ENCODE results near the gene CGB3.
"Not testable (repeated sequence)": the region's sequence is repeated elsewhere in the genome, so short reads cannot be mapped to it uniquely, and the experiment has no call there.

CGB3 gene

GRCh38 chr19:49024233-49024632, at the start of gene CGB3:
TSS of gene CGB3 (minus strand) at chr19:49024333. CDS start at chr19:49023971, 362 bp downstream.
- not testable (repeated sequence) for DNase-seq

- no peak for DNase-seq
Measured at GRCh38 chr19:49071860-49072547, 47.9 kb upstream of the CGB3 start.

GRCh38 chr19:49070416-49070815, 46.3 kb upstream of the CGB3 start:
- no peak for DNase-seq

- no peak for DNase-seq
Measured at GRCh38 chr19:49069026-49069425, 44.9 kb upstream of the CGB3 start.

GRCh38 chr19:49067554-49067953, 43.4 kb upstream of the CGB3 start:
- no peak for DNase-seq

GRCh38 chr19:49065905-49066512, 41.9 kb upstream of the CGB3 start:
- DNase-seq: no peak

- DNase-seq: no peak
Measured at GRCh38 chr19:49064768-49065611, 40.9 kb upstream of the CGB3 start, which contains the start of gene NTF4. TSS of gene NTF4 (minus strand) at chr19:49064818. CDS start at chr19:49061997, 2,821 bp downstream.

- no peak for DNase-seq
Measured at GRCh38 chr19:49064029-49064629, 40.0 kb upstream of the CGB3 start.

- DNase-seq: no peak
Measured at GRCh38 chr19:49061445-49061844, 37.3 kb upstream of the CGB3 start.

GRCh38 chr19:49061000-49061399, 36.9 kb upstream of the CGB3 start:
- no peak for DNase-seq

- DNase-seq: no peak
Measured at GRCh38 chr19:49059053-49059452, 34.9 kb upstream of the CGB3 start.

GRCh38 chr19:49058562-49058961, 34.4 kb upstream of the CGB3 start:
- no peak for DNase-seq

GRCh38 chr19:49057636-49058234, 33.6 kb upstream of the CGB3 start, which contains the start of gene CGB7:
TSS of gene CGB7 (minus strand) at chr19:49057749. CDS start at chr19:49055375, 2,374 bp downstream.
- DNase-seq: peak; percentile 34

GRCh38 chr19:49056902-49057596, 32.9 kb upstream of the CGB3 start:
- not testable (repeated sequence) for DNase-seq

- peak; percentile 45 for DNase-seq
Measured at GRCh38 chr19:49056101-49056901, 32.2 kb upstream of the CGB3 start.

GRCh38 chr19:49050376-49051033, 26.4 kb upstream of the CGB3 start:
- not testable (repeated sequence) for DNase-seq

- DNase-seq: not testable (repeated sequence)
Measured at GRCh38 chr19:49049834-49050233, 25.7 kb upstream of the CGB3 start.

GRCh38 chr19:49049011-49049410, 24.9 kb upstream of the CGB3 start, which contains the start of gene CGB8:
TSS of gene CGB8 (minus strand) at chr19:49049111. CDS start at chr19:49048739, 372 bp downstream.
- DNase-seq: not testable (repeated sequence)

- DNase-seq: not testable (repeated sequence)
Measured at GRCh38 chr19:49043548-49043947, 19.4 kb upstream of the CGB3 start, which contains the start of gene CGB5. TSS of gene CGB5 (plus strand) at chr19:49043848. CDS start at chr19:49044210, 362 bp downstream.

GRCh38 chr19:49042666-49043065, 18.5 kb upstream of the CGB3 start:
- not testable (repeated sequence) for DNase-seq

All from CD4-positive, alpha-beta T cell treated with Interleukin-17A for 1 hour (primary cell).